Measurements from ENCODE around the gene COX8A. TPM values are rescaled to one million over a fixed set of nuclear protein-coding genes. Genes with fewer than 3 reads are reported as not detected.
"Not testable (repeated sequence)": the region's sequence is repeated elsewhere in the genome, so short reads cannot be mapped to it uniquely, and the experiment has no call there.

The COX8A gene
- total RNA-seq, 2 experiments from 2014 or later = 450 to 466 TPM

- H3K36me3 Mint-ChIP-seq = peaks cover 14% of the 10 kb centered on the region
- peak; percentile 41 for DNase-seq
Measured at GRCh38 chr11:63951779-63952536, 22.5 kb upstream of the COX8A start.

GRCh38 chr11:63952570-63952969, 21.9 kb upstream of the COX8A start:
- H3K27me3 Mint-ChIP-seq = no peaks in the 10 kb centered on the region
- no peak overlapping the region for H3K4me3 Mint-ChIP-seq
- DNase-seq = no peak
- H3K27ac Mint-ChIP-seq = peak overlapping the region; percentile 62
- peaks cover 23% of the 10 kb centered on the region for H3K4me1 Mint-ChIP-seq
- no peaks in the 10 kb centered on the region for H3K9me3 Mint-ChIP-seq
- peaks cover 14% of the 10 kb centered on the region for H3K36me3 Mint-ChIP-seq

More at GRCh38 chr11:63951779-63952536, 22.5 kb upstream of the COX8A start:
- no peaks in the 10 kb centered on the region for H3K27me3 Mint-ChIP-seq
- H3K4me3 Mint-ChIP-seq = peak overlapping the region; percentile 11
- H3K9me3 Mint-ChIP-seq = no peaks in the 10 kb centered on the region
- H3K27ac Mint-ChIP-seq = peak overlapping the region; percentile 62
- peaks cover 23% of the 10 kb centered on the region for H3K4me1 Mint-ChIP-seq

- H3K36me3 Mint-ChIP-seq = peaks cover 10% of the 10 kb centered on the region
- H3K9me3 Mint-ChIP-seq = no peaks in the 10 kb centered on the region
- no peak overlapping the region for H3K27ac Mint-ChIP-seq
- no peak for DNase-seq
- H3K4me3 Mint-ChIP-seq = no peak overlapping the region
- peaks cover 11% of the 10 kb centered on the region for H3K4me1 Mint-ChIP-seq
- H3K27me3 Mint-ChIP-seq = no peaks in the 10 kb centered on the region
Measured at GRCh38 chr11:63958008-63958407, 16.4 kb upstream of the COX8A start.

GRCh38 chr11:63961608-63962412, 12.6 kb upstream of the COX8A start:
- peaks cover 8% of the 10 kb centered on the region for H3K4me1 Mint-ChIP-seq
- H3K27ac Mint-ChIP-seq = no peak overlapping the region
- H3K36me3 Mint-ChIP-seq = no peaks in the 10 kb centered on the region
- no peak for DNase-seq
- no peaks in the 10 kb centered on the region for H3K9me3 Mint-ChIP-seq
- H3K4me3 Mint-ChIP-seq = no peak overlapping the region
- no peaks in the 10 kb centered on the region for H3K27me3 Mint-ChIP-seq

GRCh38 chr11:63963895-63964294, 10.5 kb upstream of the COX8A start:
- not testable (repeated sequence) for H3K27me3 Mint-ChIP-seq, H3K4me1 Mint-ChIP-seq, DNase-seq, H3K9me3 Mint-ChIP-seq, H3K27ac Mint-ChIP-seq, H3K4me3 Mint-ChIP-seq, H3K36me3 Mint-ChIP-seq

- H3K27me3 Mint-ChIP-seq = no peaks in the 10 kb centered on the region
- peaks cover 5% of the 10 kb centered on the region for H3K4me1 Mint-ChIP-seq
Measured at GRCh38 chr11:63966444-63966843, 8.0 kb upstream of the COX8A start.

GRCh38 chr11:63969461-63969860, 5.0 kb upstream of the COX8A start:
- Mint-ChIP-seq H3K9me3 (peaks cover 3% of the 10 kb centered on the region), H3K36me3 (peaks cover under 1% of the 10 kb centered on the region), H3K27me3 (no peaks in the 10 kb centered on the region)

More at GRCh38 chr11:63966444-63966843, 8.0 kb upstream of the COX8A start:
- Mint-ChIP-seq H3K36me3 (no peaks in the 10 kb centered on the region), H3K4me3 (no peak overlapping the region), H3K27ac (no peak overlapping the region), H3K9me3 (no peaks in the 10 kb centered on the region)
- no peak for DNase-seq

GRCh38 chr11:63970902-63971301, 3.5 kb upstream of the COX8A start:
- no peak for DNase-seq
- Mint-ChIP-seq H3K36me3 (peaks cover 9% of the 10 kb centered on the region), H3K4me1 (peaks cover 9% of the 10 kb centered on the region), H3K4me3 (no peak overlapping the region), H3K27ac (no peak overlapping the region), H3K27me3 (no peaks in the 10 kb centered on the region), H3K9me3 (peaks cover 3% of the 10 kb centered on the region)

More at GRCh38 chr11:63969461-63969860, 5.0 kb upstream of the COX8A start:
- no peak for DNase-seq
- peaks cover 5% of the 10 kb centered on the region for H3K4me1 Mint-ChIP-seq
- no peak overlapping the region for H3K27ac Mint-ChIP-seq
- H3K4me3 Mint-ChIP-seq = no peak overlapping the region

GRCh38 chr11:63973912-63974258, 535 bp upstream of the COX8A start:
- Mint-ChIP-seq H3K4me1 (peaks cover 19% of the 10 kb centered on the region), H3K36me3 (peaks cover 22% of the 10 kb centered on the region), H3K27ac (peak overlapping the region; percentile 80), H3K4me3 (peak overlapping the region; percentile 97)
- not testable (repeated sequence) for DNase-seq, H3K27me3 Mint-ChIP-seq, H3K9me3 Mint-ChIP-seq

- no peak for DNase-seq
- peak overlapping the region; percentile 16 for H3K27ac Mint-ChIP-seq
Measured at GRCh38 chr11:63978551-63979239, 4.3 kb downstream of the COX8A start.

GRCh38 chr11:63979426-63979825, 5.0 kb downstream of the COX8A start:
- Mint-ChIP-seq H3K27ac (no peak overlapping the region), H3K27me3 (no peaks in the 10 kb centered on the region), H3K4me3 (no peak overlapping the region), H3K9me3 (no peaks in the 10 kb centered on the region), H3K4me1 (peaks cover 17% of the 10 kb centered on the region), H3K36me3 (peaks cover 22% of the 10 kb centered on the region)
- no peak for DNase-seq

More at GRCh38 chr11:63978551-63979239, 4.3 kb downstream of the COX8A start:
- Mint-ChIP-seq H3K9me3 (no peaks in the 10 kb centered on the region), H3K36me3 (peaks cover 22% of the 10 kb centered on the region), H3K4me1 (peaks cover 20% of the 10 kb centered on the region), H3K27me3 (no peaks in the 10 kb centered on the region), H3K4me3 (peak overlapping the region; percentile 18)

- peaks cover 15% of the 10 kb centered on the region for H3K36me3 Mint-ChIP-seq
- peak overlapping the region; percentile 95 for H3K27ac Mint-ChIP-seq
- peak; percentile 79 for DNase-seq
- peak overlapping the region; percentile 92 for H3K4me3 Mint-ChIP-seq
- H3K4me1 Mint-ChIP-seq = peaks cover 26% of the 10 kb centered on the region
- no peaks in the 10 kb centered on the region for H3K9me3 Mint-ChIP-seq
- H3K27me3 Mint-ChIP-seq = no peaks in the 10 kb centered on the region
Measured at GRCh38 chr11:63985812-63986155, 11.4 kb downstream of the COX8A start.

- peaks cover 26% of the 10 kb centered on the region for H3K4me1 Mint-ChIP-seq
- peak; percentile 88 for DNase-seq
- H3K27ac Mint-ChIP-seq = peak within 1 kb of the TSS; percentile 95
- no peaks in the 10 kb centered on the region for H3K27me3 Mint-ChIP-seq
- H3K36me3 Mint-ChIP-seq = peaks cover 18% of the 10 kb centered on the region
- H3K4me3 Mint-ChIP-seq = peak within 1 kb of the TSS; percentile 92
- no peaks in the 10 kb centered on the region for H3K9me3 Mint-ChIP-seq
Measured at GRCh38 chr11:63986156-63986931, 11.9 kb downstream of the COX8A start, which contains the start of gene OTUB1. OTUB1 (plus strand) TSS chr11:63986438; CDS start chr11:63986457, 19 bp downstream.

- Mint-ChIP-seq H3K9me3 (no peaks in the 10 kb centered on the region), H3K4me1 (peaks cover 28% of the 10 kb centered on the region), H3K4me3 (peak overlapping the region; percentile 81), H3K36me3 (peaks cover 22% of the 10 kb centered on the region), H3K27ac (peak overlapping the region; percentile 20), H3K27me3 (no peaks in the 10 kb centered on the region)
- no peak for DNase-seq
Measured at GRCh38 chr11:63986932-63987513, 12.6 kb downstream of the COX8A start.

Data from activated naive CD8-positive, alpha-beta T cell treated with anti-CD3 and anti-CD28 coated beads for 36 hours (primary cell).